ENCODE measurements around the gene TBC1D8. TPM values are rescaled to one million over a fixed set of nuclear protein-coding genes. Genes with fewer than 3 reads are reported as not detected.

TBC1D8 gene
- total RNA-seq, 1 donor from 2014 or later, result 16.1 TPM

DNA sequence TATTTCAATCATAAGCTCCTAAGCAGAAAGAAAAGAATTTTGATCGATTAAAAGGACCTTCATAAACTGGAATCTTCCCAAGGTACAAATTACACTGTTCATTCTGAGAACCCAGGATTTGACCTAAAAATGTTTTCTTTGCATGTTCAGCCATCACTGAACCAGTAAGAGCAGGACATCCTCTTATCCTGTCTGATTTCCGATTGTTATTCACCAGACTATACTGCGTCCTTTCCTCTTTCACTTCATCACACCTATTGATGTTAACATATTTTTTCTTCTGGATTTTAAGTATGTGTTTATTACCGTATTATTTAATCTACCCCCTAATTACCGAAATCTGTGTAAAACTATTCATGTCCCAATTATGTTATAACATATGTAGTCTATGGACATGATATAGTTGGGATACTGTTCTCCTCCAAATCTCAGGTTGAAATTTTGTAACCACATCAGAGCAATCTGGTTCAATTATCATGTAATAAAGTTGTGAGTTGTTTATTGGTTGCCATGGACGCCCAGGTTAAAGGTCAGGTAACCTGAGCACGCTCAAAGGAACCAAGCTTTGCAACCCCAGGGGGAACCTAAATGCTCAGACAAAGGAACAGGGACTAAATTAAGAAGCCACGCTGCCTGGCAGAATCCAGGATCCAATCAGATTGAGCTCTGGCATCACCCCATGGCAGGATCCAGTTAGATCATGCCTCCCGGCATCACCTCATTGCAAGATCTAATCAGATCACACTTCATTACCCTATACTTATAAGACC is 11.6 kb upstream of the TBC1D8 start:
- DNase-seq (ENCODE audit: low spot score), result no peak

DNA sequence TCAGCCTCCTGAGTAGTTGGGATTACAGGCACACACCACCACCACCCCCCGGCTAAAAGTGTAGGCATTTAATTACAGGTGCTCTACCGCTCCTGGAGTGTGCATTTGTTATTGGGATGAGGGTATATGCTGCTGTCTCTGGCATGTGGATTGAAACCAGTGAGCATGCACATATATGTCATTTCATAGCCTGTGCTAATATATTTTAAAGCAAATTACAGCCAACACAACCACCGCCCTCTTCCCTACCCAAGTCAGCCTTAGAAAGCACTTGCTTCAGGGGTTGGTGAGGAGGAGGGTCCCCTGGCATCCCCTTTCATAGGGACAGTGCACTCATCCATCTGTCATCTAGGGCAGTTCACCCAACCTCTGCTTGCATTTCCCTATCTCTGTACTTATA is 10.5 kb upstream of the TBC1D8 start:
- DNase-seq (ENCODE audit: low spot score), result no peak

- no peak for DNase-seq (ENCODE audit: low spot score)
Measured at GRCh38 chr2:101160454-101160853, 9.3 kb upstream of the TBC1D8 start.

DNA sequence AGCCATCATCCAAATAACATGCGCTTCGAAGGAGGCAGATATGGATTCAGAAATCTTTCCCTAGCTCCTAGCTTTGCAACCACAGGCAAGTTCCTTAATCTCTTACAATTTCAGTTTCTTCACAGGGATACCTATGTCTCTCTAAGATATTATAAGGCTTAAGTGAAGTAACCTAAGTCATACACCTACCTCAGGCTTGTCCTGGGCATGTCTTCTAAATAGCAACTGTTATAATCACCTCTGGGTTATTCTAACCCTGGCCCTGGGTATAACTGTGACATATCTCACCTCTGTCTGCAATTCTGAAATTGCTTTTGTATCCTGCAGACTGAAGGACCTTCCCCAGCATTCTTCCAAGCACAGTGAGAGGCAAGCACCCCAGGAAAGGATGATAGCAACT is 8.3 kb upstream of the TBC1D8 start:
- DNase-seq (ENCODE audit: low spot score), result no peak

DNA sequence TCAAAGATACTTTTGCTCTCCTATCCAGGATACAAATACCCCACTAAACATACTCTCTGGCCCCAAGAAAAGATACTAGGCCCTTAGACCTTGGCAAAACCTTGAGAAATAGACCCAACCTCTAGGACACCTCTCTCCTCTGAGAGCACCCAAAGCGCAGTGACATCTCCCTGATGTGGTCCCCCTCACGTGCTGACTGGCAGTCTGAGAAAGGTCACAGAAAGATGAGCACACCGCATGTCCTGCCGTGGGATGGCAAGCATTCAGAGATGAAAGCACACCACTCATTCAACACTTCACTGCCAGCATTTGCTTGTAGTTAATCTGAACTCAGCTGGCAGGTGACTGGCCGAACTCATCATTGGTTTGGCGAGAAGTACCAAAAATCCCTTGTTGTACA is 6.1 kb upstream of the TBC1D8 start:
- DNase-seq (ENCODE audit: low spot score), result no peak

DNA sequence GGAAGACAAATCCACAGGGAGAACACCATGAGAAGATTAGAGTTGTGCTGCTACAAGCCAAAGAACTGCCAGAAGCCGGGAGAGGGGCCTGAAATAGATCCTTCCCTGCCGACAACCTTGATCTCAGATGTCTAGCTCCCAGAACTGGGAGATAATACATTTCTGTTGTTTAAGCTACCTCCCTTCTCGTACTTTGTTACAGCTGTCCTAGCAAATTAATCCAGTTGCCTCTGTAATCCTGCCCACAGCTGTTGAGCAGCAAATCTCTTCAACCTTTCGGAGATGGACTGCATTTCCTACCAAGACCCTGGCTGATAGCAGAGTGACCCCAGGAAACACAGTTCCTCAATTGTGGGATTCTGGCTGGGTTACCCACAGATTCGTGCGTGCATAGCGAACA is 2.6 kb upstream of the TBC1D8 start:
- no peak for DNase-seq (ENCODE audit: low spot score)

- no peak for DNase-seq (ENCODE audit: low spot score)
Measured at GRCh38 chr2:101153077-101153707, 2.0 kb upstream of the TBC1D8 start.

DNA sequence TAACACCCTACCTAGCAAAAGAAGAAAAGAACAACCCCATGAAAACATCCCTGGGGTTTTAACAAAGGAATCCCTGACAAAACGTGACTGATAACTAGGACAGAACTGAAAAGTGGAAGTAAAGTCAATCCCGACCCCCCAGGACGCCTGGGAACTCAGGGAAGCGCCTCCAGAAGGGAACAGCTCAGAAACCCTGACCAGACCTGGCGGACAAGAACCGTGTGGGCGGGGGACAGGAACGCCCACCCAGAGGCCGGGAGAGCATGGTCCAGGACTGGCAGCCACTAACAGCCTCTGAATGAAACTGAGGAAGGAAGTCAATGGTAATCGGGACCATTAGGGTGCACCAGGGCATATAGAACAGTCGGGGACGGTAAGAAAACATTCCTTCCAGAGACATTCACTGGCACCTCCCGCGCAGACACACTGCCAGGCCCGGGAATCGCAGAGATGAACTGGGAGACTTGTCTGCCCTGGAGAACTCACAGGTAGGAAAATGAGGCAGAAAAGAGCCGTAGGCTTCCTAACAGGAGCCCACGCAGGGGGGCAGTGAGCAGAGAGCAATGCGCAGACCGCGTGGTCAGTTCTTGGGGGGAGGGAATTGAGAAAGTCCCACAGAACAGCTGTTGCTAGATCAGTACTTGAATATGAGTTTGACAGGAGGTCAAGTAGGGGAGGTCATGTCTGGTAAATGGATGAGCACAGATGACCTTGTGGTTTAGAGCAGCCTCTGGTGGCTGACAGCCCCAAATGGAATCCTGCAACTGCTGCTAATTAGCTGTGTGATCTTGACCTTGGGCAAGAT is 1.3 kb upstream of the TBC1D8 start:
- peak; percentile 66 for DNase-seq (ENCODE audit: low spot score)

DNA sequence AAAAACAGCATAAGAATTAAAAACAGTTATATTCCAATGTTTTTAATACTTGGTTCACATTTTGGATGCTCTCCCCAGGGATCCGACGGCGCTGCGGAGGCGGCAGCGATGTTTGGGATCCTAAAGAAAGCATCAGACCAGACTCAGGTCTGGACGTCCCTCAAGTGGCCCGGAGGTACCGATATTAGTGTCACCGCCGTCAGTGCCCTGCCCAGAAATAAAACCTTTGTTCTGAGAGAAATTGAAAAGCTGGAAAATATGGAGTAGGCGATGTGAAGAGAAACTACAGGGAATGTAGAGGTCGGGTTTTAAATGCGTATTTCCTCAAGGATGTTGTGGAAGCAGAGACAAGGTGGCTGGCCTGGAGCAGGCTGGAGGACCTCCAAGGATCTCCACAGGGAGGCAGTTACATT is 683 bp upstream of the TBC1D8 start:
- DNase-seq (ENCODE audit: low spot score), result no peak

- DNase-seq (ENCODE audit: low spot score), result peak; percentile 17
Measured at GRCh38 chr2:101150306-101151145, 656 bp downstream of the TBC1D8 start.

DNA sequence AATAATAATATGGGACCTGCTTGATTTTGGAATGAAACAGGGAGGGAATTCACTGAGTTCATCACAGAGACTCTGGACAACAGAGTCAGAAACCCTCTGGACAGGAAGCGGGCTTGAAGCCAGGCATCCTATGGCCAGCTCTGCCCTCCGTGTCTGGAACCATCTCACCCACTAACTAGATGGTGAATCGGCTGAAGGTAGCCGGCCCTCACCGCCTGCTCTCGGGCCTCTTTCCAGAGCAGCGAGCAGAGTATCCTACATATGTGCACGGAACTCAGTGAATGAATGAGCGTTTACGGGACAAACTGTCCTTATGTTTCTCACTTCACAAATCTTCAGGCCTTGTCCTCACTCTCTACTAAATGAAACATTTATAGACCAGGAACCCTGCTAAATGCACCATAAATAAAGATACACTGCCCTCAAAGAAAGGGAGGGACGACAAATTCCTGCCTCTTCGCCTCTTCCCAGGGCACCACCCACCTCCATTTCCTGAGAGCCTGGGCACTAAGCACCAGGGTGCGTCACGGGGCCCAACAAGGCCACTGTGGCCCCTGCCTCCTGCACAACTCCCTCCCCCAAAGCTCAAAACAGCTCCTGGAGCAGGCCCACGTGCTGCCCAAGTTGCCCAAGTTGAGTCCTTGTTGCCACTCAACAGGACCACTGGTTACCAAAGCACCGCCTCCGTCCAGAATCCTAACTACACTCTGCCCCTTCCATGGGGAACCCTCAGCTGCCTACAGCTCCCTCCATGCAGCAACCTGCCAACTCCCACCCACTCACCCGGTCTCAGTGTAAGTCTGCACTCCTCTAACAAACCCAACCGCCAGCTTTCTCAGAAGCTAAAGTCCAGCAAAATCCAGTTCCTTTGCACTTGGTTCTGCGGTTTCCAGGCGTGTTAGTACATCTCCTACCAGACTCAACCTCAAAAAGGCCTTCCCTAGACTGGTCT is 1.7 kb downstream of the TBC1D8 start:
- DNase-seq (ENCODE audit: low spot score), result no peak

DNA sequence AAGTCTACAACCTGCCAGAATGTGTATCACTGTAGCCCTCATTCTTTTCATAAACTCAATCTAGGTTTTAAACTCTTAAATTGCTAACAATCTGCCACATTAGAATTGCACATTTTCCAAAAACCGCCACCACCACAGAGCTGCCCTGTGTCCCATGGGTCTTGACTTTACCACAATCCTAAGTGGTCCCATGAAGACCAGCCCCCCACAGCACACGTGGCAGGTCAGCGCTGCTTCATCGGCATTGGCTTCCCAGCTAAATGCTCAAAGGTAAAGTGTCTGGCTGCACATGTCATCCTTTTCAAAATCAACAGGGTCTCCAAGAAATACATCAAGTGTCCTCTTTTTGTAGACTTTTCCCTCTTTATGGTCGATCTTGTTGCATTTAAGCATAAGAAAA is 2.4 kb downstream of the TBC1D8 start:
- DNase-seq (ENCODE audit: low spot score), result no peak

DNA sequence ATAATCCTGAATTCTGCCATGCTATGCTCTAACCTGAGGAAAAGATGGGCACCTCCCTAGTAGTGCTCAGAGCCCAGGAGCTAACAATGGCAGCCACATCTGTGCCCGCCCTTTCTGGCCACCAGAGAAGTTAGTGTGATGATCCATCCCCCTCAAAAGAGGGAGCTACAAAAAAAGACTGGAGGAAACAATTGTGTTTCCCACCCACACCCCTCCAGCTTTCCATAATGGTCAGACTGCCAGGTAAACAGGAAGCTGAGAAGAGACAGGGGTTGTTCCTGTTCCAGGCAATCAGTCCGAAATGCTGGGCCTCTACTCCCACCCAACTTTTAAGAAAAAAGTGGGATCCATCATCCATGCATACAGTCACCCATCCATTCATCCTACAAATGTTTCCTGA is 3.2 kb downstream of the TBC1D8 start:
- DNase-seq (ENCODE audit: low spot score), result no peak

DNA sequence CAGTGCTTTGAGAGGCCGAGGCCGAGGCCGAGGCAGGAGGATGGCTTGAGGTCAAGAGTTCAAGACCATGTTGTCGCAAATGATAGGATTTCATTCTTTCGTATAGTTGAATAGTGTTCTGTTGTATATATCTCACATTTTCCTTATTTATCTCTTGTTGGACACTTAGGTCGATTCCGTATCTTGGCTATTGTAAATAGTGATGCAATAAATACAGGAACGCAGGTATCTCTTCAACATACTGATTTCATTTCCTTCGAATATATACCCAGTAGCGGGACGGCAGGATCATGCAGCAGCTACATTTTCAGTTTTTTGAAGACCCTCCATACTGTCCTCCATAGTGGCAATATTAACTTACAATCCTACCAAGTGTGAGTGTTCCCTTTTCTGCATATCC is 4.1 kb downstream of the TBC1D8 start:
- DNase-seq (ENCODE audit: low spot score), result no peak

- no peak for DNase-seq (ENCODE audit: low spot score)
Measured at GRCh38 chr2:101146535-101146934, 4.6 kb downstream of the TBC1D8 start.

DNA sequence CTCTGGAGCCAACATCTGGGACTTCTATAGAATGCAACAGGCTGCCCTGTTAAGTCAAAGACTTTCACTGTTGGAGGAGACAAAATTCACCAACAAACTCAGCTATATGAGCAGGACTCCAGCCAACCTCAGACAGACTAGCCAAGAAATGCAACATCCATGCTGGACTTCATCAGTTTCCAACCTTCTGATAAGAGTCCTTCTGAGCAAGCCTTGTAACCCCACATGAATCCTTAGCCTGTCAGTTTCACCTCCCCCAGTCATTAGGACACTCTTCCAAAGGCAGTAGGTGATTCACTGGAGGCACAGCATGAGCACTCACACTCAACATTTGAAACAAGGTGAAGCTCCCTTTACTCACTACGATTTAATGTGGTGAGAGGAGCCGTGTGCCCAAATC is 5.8 kb downstream of the TBC1D8 start:
- peak; percentile 55 for DNase-seq (ENCODE audit: low spot score)

DNA sequence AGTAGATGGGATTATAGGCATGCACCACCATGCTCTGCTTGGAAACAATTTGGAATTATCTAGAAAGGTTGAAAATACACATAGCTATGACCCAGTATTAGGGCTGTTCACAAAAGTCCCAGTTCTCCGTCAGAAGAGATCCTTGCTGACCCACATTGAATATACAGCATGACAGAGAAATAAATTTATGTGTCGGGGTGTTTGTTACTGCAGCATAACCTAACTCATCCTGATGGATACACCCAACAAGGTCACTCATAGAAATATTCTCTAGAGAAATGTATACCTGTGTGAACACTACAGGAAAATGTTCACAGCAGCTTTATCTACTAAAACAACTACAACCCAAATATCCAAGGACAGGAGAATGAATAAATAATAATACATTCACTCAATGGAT is 9.0 kb downstream of the TBC1D8 start:
- DNase-seq (ENCODE audit: low spot score), result no peak

- DNase-seq (ENCODE audit: low spot score), result no peak
Measured at GRCh38 chr2:101140978-101141655, 10.1 kb downstream of the TBC1D8 start.

GRCh38 chr2:101140237-101140636 is 10.9 kb downstream of the TBC1D8 start:
- no peak for DNase-seq (ENCODE audit: low spot score)

- DNase-seq (ENCODE audit: low spot score), result no peak
Measured at GRCh38 chr2:101139495-101139894, 11.7 kb downstream of the TBC1D8 start.
